Tibial nerve (tissue), 4 donors: ENCODE results near the gene F11R. TPM values are rescaled to one million over a fixed set of nuclear protein-coding genes. Genes with fewer than 3 reads are reported as not detected.
A peak's percentile ranks its signal among the peaks of the same experiment; 100 is the strongest.

Experiments used
- DNase-seq, 2 donors: peaks; one replicate each; pipeline ENCODE4 v3.0.0-alpha.2; 2019; ENCODE audit warnings: low spot score in 2 of 2
- H3K27ac ChIP-seq, 4 donors: fragments of 200-600 bp; sonication (generic) in 3 of 4; one replicate each; pipeline ENCODE4 v1.5.1; 2017 to 2019; ENCODE audit warnings: mild to moderate bottlenecking in 1 of 4
- H3K27me3 ChIP-seq, 2 donors: fragments of 200-600 bp; sonication (generic) in 1 of 2; one replicate each; pipeline versions ENCODE4 v1.5.1 to v1.6.0; 2017 to 2019
- H3K36me3 ChIP-seq, 3 donors: fragments of 200-600 bp; sonication (generic); one replicate each; pipeline ENCODE4 v1.5.1; 2018 to 2019
- H3K4me1 ChIP-seq, 4 donors: fragments of 200-600 bp; sonication (generic) in 3 of 4; one replicate each; pipeline ENCODE4 v1.5.1; 2017 to 2019
- H3K4me3 ChIP-seq, 4 donors: fragments of 200-600 bp; sonication (generic) in 3 of 4; one replicate each; pipeline ENCODE4 v1.5.1; 2017 to 2019; ENCODE audit warnings: mild to moderate bottlenecking in 1 of 4, moderate library complexity in 1 of 4
- H3K9me3 ChIP-seq, 4 donors: fragments of 200-600 bp; sonication (generic) in 3 of 4; one replicate each; pipeline ENCODE4 v1.5.1; 2017 to 2019
- EP300 ChIP-seq, 2 donors: sonication (generic); formaldehyde crosslinking; IDR thresholded peaks; one replicate each; pipeline ENCODE4 v1.6.1; 2017; ENCODE audit warnings: antibody characterized with exemption in 2 of 2, mild to moderate bottlenecking in 1 of 2
- POLR2A ChIP-seq, 2 donors: fragments of 450-650 bp; IDR thresholded peaks; one replicate each; pipeline ENCODE4 v1.6.1; 2017; ENCODE audit warnings: antibody characterized with exemption in 2 of 2, mild to moderate bottlenecking in 2 of 2, moderate library complexity in 2 of 2
- WGBS, 2 donors: methylation state at CpG; one replicate each; pipeline ENCODE4 v1.1.5; 2018; 5-methylcytosine and 5-hydroxymethylcytosine counted together
- total RNA-seq, 4 donors: library from RNA; depleted of rRNA; stranded (reverse); fragments of >200 nt; gene quantifications; one replicate each; pipeline ENCODE4 v1.1.0, GENCODE V29; 2016
- TF ChIP-seq, protein P1 (sequence below), 5 experiments: fragments of 200-600 bp in 3 of 5; fragments of 450-650 bp in 2 of 5; sonication (generic) in 3 of 5; IDR thresholded peaks; one replicate each; pipeline ENCODE4 v1.5.1; 2016 to 2019; ENCODE audit warnings: antibody characterized with exemption in 5 of 5, mild to moderate bottlenecking in 3 of 5, moderate library complexity in 2 of 5

The F11R gene
- total RNA-seq, 4 donors from 2014 or later, result 6.9 to 23.1 (median 14.9) TPM

- peak overlapping the region; percentile 65 to 95 (median 92) for H3K27ac ChIP-seq
- H3K4me1 ChIP-seq, result peaks cover 0 to 25% (median 12%) of the 10 kb centered on the region in 4 donors
- WGBS, 2 donors, result 81 to 85% methylated on average over 2 of the region's 2 CpGs
- H3K27me3 ChIP-seq, result no peaks in the 10 kb centered on the region
- TF ChIP-seq EP300 (IDR thresholded peaks at IDR 0.05) (no peak), POLR2A (IDR thresholded peaks at IDR 0.05) (no peak)
- TF ChIP-seq, protein P1, sequence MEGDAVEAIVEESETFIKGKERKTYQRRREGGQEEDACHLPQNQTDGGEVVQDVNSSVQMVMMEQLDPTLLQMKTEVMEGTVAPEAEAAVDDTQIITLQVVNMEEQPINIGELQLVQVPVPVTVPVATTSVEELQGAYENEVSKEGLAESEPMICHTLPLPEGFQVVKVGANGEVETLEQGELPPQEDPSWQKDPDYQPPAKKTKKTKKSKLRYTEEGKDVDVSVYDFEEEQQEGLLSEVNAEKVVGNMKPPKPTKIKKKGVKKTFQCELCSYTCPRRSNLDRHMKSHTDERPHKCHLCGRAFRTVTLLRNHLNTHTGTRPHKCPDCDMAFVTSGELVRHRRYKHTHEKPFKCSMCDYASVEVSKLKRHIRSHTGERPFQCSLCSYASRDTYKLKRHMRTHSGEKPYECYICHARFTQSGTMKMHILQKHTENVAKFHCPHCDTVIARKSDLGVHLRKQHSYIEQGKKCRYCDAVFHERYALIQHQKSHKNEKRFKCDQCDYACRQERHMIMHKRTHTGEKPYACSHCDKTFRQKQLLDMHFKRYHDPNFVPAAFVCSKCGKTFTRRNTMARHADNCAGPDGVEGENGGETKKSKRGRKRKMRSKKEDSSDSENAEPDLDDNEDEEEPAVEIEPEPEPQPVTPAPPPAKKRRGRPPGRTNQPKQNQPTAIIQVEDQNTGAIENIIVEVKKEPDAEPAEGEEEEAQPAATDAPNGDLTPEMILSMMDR (IDR thresholded peaks at IDR 0.05), result no peak
- peaks cover 3 to 48% (median 7%) of the 10 kb centered on the region in 3 donors for H3K36me3 ChIP-seq
- H3K4me3 ChIP-seq, result peak overlapping the region in 3 of 4 donors; percentile 73 to 94 (median 88)
- no peak for DNase-seq
- H3K9me3 ChIP-seq, result no peaks in the 10 kb centered on the region
Observed at GRCh38 chr1:161046605-161047228, 25.8 kb upstream of the F11R start.

DNA sequence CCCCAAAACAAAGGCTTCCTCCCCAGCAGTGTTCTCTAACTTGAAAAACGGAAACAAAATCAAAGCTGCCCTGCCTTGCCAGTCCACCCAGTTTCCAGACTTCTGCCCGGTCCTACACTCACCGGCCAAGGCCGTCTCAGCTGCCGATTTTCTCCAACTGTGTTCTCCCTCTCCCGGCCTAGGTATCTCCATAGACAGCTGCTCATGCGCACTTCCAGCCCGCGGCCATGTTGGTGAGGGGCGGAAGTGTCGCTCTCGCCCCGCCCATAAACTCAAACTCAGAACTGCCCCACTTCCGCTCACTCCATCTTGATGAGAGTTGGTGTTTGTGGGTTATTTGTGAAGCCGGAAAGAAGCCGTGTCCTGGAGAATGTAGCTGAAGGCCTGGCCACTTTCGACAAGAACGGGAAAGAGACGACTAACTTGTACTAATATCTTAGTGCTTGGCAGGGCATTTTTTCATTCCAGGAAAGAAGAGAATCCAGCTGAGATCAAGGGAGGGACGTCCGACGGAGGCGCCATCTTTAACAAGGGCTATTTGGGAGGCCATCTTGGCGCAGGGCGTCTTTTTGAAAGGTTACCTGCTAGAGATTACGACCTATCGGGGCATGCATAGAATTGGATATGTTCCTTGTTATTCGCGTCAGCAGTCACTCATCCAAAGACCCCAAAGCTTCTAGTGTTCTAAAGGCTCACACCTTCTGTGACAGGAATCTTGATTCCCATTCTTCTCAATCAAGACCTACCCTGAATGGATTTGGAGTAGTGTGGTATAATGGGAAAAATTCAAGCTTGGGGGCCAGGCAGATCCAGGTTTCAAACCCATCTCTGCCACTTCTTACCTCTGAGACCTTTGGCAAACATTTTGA, 25.0 kb upstream of the F11R start, which contains the start of gene USF1:
Gene USF1 (minus strand): TSS at position 242 of the 869 bp plus-strand sequence. CDS start 2,702 bp downstream, outside the sequence.
- DNase-seq, result peak; percentile 91 to 95
- Histone ChIP-seq H3K27ac (peak within 1 kb of the TSS; percentile 65 to 95 (median 92)), H3K36me3 (peaks cover 3 to 52% (median 7%) of the 10 kb centered on the region in 3 donors), H3K4me1 (peaks cover 0 to 25% (median 12%) of the 10 kb centered on the region in 4 donors), H3K9me3 (no peaks in the 10 kb centered on the region), H3K4me3 (peak within 1 kb of the TSS; percentile 67 to 94 (median 80)), H3K27me3 (no peaks in the 10 kb centered on the region)
- TF ChIP-seq EP300 (IDR thresholded peaks at IDR 0.05) (peak; percentile 29 to 95), POLR2A (IDR thresholded peaks at IDR 0.05) (peak; percentile 59 to 70)
- TF ChIP-seq, protein P1 (IDR thresholded peaks at IDR 0.05), result peak in 1 of 5 experiments; percentile 22
- 0 to 1% methylated on average over 28 to 29 of the region's 29 CpGs for WGBS, 2 donors

GRCh38 chr1:161044908-161045735, 24.2 kb upstream of the F11R start:
- H3K4me3 ChIP-seq, result peak overlapping the region; percentile 67 to 94 (median 80)
- no peaks in the 10 kb centered on the region for H3K27me3 ChIP-seq
- H3K9me3 ChIP-seq, result no peaks in the 10 kb centered on the region
- H3K4me1 ChIP-seq, result peaks cover 0 to 25% (median 12%) of the 10 kb centered on the region in 4 donors
- peak in 1 of 2 donors; percentile 53 for TF ChIP-seq EP300 (IDR thresholded peaks at IDR 0.05)
- TF ChIP-seq POLR2A (IDR thresholded peaks at IDR 0.05), result no peak
- H3K36me3 ChIP-seq, result peaks cover 9 to 57% (median 15%) of the 10 kb centered on the region in 3 donors
- 0% methylated on average over 39 to 46 of the region's 48 CpGs for WGBS, 2 donors
- DNase-seq, result peak in 1 of 2 donors; percentile 43
- H3K27ac ChIP-seq, result peak overlapping the region; percentile 65 to 95 (median 92)

DNA sequence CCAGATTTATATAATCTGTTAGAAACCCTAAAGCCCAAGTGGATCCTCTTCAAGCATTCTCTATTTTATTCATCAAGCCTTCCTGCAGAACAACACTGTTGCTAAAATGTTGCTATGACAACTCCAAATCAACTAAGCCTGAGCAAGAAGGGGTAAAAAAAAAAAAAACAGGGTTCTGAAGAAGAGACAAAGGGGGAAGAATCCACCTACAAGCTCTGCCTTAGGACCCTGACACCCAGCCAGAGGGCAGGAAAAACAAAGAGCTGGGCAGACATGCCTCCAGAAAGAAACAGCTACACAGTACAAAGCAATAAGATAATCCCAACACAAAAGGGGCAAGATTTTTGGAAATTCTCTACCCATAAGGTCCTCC, 23.6 kb upstream of the F11R start:
- TF ChIP-seq POLR2A (IDR thresholded peaks at IDR 0.05), result no peak
- no peak for TF ChIP-seq EP300 (IDR thresholded peaks at IDR 0.05)
- TF ChIP-seq, protein P1 (IDR thresholded peaks at IDR 0.05), result no peak

GRCh38 chr1:161039546-161039945, 18.6 kb upstream of the F11R start:
- TF ChIP-seq EP300 (IDR thresholded peaks at IDR 0.05), result no peak
- TF ChIP-seq, protein P1 (IDR thresholded peaks at IDR 0.05), result no peak
- no peak for TF ChIP-seq POLR2A (IDR thresholded peaks at IDR 0.05)
- peak overlapping the region in 1 of 4 donors; percentile 73 for H3K27ac ChIP-seq
- H3K4me3 ChIP-seq, result no peak overlapping the region
- peaks cover 9 to 41% (median 24%) of the 10 kb centered on the region in 3 donors for H3K36me3 ChIP-seq
- WGBS, 2 donors, result 78 to 84% methylated on average over 3 to 5 of the region's 5 CpGs
- H3K9me3 ChIP-seq, result no peaks in the 10 kb centered on the region
- no peaks in the 10 kb centered on the region for H3K27me3 ChIP-seq
- peaks cover 0 to 33% (median 13%) of the 10 kb centered on the region in 4 donors for H3K4me1 ChIP-seq
- no peak for DNase-seq

More for the DNA sequence above, 23.6 kb upstream of the F11R start:
- Histone ChIP-seq H3K4me3 (peak overlapping the region; percentile 67 to 94 (median 80)), H3K36me3 (peaks cover 9 to 59% (median 21%) of the 10 kb centered on the region in 3 donors), H3K4me1 (peaks cover 0 to 25% (median 12%) of the 10 kb centered on the region in 4 donors), H3K27ac (peak overlapping the region; percentile 65 to 95 (median 92)), H3K9me3 (no peaks in the 10 kb centered on the region), H3K27me3 (no peaks in the 10 kb centered on the region)
- DNase-seq, result no peak
